Measurements from ENCODE around the gene GOLGA6A.
"Not testable (repeated sequence)": the region's sequence is repeated elsewhere in the genome, so short reads cannot be mapped to it uniquely, and the experiment has no call there.

The GOLGA6A gene

DNA sequence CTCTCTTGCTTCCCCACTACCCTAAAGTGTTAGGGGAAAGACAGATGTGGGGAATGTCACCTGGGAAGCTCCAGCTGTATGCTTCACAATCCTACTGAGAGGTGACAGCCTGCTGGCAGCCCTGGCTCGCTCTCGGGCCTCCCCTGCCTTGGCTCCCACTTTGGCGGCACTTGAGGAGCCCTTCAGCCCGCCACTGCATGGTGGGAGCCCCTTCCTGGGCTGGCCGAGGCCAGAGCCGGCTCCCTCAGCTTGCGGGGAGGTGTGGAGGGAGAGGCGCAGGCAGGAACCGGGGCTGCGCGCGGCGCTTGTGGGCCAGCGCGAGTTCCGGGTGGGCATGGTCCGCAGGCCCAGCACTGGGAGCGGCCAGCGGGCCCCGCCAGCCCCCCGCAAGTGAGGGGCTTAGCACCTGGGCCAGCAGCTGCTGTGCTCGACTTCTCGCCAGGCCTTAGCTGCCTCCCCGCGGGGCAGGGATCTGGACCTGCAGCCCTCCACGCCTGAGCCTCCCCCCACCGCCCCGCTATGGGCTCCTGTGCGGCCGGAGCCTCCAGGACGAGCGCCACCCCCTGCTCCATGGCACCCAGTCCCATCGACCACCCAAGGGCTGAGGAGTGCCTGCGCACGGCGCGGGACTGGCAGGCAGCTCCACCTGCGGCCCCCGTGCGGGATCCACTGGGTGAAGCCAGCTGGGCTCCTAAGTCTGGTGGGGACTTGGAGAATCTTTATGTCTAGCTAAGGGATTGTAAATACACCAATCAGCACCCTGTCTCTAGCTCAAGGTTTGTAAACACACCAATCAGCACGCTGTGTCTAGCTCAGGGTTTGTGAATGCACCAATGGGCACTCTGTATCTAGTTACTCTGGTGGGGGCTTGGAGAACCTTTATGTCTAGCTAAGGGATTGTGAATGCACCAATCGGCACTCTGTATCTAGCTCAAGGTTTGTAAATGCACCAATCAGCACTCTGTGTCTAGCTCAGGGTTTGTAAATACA is 29.8 kb downstream of the GOLGA6A start:
- not testable (repeated sequence) for DNase-seq

DNA sequence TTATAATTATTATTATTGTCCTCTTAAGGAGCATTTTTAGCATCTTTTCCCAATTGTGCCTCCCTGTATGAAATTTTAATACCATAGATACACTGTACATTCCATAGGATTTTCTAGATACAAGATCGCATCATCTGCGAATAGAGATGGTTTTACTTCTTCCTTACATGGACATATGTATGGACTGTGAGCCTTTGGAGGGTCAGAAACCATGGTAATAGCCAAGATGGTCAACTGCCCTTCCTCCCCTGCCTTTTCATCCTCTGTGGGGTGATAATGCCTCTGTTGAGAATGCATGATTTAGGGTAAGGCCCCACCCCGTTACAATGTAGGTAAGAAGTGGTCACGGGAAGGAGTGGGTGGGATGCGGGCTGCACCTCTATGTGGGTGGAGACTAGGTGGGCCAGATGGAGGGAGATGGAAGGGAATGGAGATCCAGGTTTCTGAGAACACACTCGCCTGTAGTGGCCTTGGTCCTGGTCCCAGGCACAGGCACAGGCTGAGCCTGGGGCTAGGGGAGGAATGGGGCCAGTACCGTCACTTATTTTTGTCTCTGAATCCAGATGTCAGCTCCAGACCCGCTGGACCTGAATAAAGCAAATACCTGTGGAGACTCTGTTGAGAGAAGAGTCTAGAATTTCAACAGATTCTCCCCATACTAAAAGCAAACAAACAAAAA is 31.7 kb downstream of the GOLGA6A start:
- no peak for DNase-seq

DNA sequence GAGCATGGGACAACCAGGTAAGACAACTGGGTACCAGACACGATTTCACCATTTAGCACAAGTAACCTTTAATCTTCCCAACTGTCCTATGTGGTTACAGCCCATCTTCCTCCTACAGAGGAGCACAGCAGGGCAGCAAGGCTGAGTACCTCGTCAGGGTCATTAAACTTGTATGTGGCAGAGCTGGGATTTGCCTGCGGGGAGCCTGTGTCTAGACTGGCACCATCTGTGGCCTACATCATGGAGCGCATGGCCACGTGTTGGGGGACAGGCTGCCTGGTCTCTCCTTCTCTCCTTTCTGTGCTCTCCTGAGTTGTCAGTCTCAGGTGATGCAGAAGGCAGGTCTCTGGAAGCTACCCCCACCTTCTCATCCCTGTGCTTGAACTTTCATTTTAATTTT is 32.2 kb downstream of the GOLGA6A start:
- DNase-seq = no peak

DNA sequence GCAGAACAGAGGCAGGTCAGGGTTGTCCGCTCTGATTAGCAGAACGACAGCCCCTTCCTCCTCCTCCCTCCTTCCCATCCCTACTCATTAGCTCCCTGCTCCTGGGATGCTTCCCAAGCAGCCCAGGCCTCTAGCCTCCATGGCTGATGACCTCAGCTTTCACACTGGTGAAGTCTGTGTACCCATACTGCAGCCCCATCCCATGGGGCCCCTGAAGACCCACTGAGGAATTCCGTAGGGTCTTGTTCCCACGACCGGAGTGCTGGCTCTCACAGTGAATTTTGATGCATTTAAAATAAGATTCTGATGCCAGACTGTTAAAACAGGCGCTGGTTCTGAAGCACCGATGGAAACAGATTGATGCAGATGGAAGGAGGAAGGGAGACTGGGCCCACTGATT is 36.1 kb downstream of the GOLGA6A start:
- DNase-seq = no peak

DNA sequence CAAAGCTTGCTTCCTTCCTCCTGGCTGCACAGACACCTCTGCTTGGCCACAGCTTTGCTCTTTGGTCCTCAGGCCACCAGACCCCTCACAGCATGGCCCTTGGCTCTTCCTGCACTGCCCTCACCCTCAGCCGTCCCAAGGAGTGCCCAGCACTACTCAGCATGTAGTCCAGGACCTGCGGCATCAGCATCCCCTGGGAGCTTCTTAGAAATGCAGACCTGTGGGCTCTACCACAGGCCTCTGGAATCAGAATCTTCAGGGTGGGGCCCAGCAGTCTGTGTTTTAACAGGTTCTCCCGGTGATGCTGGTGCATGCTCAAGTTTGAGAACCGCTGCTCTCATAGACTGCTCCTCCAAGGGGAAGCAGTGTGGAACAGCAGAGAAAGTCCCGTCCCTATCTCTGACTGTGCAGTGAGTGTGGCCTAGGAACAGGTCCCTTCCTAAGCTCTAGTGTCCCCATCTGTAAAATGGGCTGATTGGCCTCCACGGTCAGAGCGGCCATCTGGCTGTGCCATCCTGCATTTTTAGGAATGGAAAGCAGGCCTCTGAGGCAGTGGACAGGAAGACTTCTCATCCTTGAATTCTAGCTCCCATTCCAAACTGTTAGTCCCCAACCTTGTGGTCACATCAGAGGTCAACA is 36.6 kb downstream of the GOLGA6A start:
- no peak for DNase-seq

DNA sequence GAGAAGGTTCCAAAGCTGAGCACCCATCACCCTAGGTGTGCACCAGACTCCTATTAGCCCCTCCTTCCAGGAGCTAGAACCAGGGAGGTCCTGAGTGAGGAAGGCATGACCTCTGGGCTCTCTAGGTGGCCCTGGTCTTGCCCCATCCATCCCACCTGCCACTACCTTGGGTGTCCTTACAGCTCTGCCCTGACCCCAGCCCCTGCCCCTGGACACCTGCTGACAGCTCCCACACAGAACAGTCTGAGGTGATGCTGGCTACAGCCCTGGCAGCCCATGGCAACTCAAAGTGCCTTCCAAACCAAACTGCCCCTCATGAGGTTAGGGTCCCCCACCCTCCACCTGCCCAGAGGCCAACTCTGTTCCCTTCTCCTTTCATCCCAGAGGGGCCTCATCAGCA is 37.2 kb downstream of the GOLGA6A start:
- no peak for DNase-seq

DNA sequence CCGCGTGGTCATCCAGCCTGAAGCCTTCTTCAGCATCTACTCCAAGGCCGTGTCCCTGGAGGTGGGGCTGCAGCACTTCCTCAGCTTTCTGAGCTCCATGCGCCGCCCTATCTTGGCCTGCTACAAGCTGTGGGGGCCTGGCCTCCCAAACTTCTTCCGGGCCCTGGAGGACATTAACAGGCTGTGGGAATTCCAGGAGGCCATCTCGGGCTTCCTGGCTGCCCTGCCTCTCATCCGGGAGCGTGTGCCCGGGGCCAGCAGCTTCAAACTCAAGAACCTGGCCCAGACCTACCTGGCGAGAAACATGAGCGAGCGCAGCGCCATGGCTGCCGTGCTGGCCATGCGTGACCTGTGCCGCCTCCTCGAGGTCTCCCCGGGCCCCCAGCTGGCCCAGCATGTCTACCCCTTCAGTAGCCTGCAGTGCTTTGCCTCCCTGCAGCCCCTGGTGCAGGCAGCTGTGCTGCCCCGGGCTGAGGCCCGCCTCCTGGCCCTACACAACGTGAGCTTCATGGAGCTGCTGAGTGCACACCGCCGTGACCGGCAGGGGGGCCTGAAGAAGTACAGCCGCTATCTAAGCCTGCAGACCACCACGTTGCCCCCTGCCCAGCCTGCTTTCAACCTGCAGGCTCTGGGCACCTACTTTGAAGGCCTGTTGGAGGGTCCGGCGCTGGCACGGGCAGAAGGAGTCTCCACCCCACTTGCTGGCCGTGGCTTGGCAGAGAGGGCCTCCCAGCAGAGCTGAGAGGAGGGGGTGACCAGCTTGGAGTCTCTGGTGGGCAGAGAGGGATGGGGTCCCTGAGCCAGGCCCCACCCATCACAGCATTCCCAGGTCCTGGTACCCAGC is 37.9 kb downstream of the GOLGA6A start:
- no peak for DNase-seq

- no peak for DNase-seq
Measured at GRCh38 chr15:74043425-74044266, 38.7 kb downstream of the GOLGA6A start.

DNA sequence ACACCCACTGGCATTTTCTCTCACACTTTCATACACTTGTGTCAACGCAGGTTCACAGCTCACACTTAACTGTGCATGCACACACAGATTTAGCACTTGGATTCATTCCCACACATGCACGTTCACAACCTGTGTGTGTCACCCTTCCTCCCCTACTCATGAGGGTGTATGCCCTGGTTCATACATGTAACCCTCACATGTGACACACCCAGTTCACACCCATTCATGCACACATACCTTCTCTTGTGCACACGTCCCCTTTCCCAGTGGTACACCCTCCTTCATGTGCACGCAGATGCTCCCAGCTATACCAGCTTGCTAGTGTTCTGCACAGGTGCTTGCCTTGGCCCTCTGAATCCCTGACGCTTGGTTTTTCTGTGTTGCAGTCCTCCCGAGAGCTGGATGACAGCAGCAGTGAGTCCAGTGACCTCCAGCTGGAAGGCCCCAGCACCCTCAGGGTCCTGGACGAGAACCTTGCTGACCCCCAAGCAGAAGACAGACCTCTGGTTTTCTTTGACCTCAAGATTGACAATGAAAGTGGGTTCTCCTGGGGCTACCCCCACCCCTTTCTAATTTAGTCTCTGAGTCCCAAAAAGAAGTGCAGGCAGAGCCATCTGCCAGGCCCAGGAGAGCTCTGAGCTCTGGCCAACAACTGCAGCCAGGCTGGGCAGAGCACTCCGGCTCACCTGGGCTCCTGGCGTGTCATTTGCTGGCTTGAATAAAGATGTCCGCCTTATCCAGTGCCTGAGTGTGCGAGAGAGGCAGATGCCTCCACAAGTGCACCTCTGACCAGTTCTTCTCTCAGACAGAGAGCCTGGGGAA is 39.5 kb downstream of the GOLGA6A start:
- no peak for DNase-seq

GRCh38 chr15:74041777-74042435 is 40.4 kb downstream of the GOLGA6A start:
- DNase-seq = no peak

DNA sequence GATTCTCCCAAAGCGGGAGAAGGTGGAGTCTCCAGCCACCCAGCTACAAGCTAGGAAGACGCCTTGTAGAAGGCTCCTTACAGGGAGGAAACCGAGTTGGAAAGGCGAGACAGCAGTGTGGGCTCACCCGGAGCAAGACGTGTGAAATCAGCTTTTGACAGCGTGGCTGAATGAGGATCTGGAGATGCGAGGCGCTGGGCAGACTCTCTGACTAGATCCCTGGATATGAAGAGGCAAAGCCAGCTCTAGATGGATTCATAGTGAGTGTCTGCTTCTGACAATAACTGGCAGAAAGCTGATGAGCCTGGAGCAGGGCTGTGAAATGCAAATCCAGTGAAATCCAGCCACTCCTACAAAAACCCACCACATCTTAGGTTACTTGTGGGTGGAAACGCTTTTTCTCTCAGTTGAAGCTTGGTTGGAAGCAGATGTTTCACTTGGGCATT is 41.0 kb downstream of the GOLGA6A start:
- DNase-seq = no peak

GRCh38 chr15:74040109-74040850 is 42.1 kb downstream of the GOLGA6A start:
- no peak for DNase-seq

GRCh38 chr15:74039656-74040010 is 42.7 kb downstream of the GOLGA6A start:
- DNase-seq = no peak

GRCh38 chr15:74038707-74039655 is 43.4 kb downstream of the GOLGA6A start:
- DNase-seq = no peak

DNA sequence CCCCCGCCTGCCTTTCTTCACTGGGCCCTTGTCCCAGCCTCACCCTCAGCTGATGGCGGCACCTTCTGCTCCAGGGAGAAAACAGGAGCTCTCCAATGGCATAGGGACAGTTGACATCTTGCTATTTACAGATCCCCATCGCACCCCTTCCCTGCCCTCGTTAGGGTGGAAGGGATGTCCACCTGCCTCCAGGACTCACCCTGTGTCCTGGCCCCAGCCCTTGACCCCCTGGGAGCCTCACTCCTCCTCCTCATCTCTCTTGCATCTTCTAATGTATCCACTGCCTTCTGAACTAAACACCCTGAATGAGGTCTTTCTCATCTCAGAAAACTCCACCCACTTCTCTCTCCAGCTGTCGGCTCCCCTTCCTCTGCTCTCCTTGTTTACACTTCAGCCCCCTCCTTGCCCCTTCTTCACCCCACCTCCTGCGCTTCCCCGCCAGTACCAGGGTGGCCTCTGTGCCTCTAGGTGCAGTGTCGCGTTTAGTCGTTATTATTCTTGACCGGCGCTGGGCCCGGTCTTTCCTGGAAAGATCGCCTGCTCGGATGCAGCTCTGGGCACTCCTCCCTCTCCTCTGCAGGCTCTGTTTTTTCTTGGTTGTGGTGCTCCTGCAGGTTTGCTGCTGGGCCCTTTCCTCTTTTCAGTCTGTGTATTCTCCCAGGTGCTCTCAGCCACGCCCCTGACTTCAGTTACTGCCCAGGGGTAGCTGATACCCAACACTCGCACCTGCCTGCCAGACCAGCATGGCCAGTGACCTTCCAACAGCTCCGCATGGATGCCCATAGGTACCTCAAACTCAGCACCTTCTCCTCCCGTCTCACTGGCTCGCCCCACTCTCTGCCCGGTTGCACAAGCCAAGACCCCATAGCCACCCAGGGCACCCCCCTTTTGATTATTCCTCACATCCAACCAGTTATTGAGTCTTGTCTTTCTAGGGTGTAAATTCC is 44.9 kb downstream of the GOLGA6A start:
- no peak for DNase-seq

- DNase-seq = peak; percentile 37
Measured at GRCh38 chr15:74036271-74037170, 45.8 kb downstream of the GOLGA6A start.
